Measurements from ENCODE around the gene ERGIC1. TPM values are rescaled to one million over a fixed set of nuclear protein-coding genes. Genes with fewer than 3 reads are reported as not detected.
A peak's percentile ranks its signal among the peaks of the same experiment; 100 is the strongest.

ERGIC1 gene
- total RNA-seq, 1 donor from 2014 or later = 118 TPM

DNA sequence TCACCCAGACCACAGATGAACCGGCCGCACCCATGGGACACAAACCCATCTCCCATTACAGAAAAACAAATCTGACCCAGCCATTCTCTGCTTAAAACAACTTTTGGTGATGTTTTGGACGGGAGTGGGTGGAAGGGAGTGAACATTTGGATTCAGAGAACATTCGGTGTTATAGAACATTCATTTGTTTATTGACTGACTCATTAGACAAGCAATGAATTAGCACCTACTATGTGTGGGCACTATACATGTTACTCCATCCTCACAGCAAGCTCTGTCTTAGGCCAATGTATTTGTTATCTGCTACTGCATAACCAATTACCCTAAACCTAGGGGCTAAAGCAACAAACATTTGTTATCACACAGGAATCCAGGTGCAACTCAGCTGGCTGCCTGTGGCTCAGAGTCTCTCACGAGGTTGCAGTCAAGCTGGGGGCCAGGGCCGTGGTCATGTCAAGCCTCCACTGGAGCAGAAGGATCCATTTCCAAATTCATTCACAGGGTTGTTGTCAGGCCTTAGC, 5.1 kb upstream of the ERGIC1 start:
- DNase-seq (ENCODE audit: low spot score) = no peak

DNA sequence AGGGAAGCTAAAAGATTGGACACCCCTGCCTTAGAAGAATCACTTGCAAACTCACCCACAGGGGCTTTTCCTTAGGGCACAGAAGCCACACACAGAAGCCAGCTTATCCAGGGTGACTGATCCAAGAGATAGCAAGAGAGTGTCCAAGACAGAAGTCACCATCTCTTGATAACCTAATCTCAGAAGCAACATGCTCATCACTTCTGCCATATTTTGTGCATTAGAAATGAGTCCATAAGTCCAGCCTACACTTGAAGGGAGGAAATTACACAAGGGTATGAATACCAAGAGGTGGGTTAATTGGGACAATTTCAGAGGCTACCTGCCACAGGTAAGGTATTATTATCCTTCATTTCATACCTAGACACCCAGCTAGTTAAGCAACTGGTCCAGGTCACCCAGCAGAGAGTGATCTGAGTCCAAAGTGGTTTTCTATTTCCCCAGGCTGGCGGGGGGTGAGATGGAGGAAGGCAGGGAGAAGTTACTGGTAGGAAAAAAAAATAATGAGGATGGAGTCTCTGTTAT, 3.7 kb upstream of the ERGIC1 start:
- DNase-seq (ENCODE audit: low spot score) = no peak

DNA sequence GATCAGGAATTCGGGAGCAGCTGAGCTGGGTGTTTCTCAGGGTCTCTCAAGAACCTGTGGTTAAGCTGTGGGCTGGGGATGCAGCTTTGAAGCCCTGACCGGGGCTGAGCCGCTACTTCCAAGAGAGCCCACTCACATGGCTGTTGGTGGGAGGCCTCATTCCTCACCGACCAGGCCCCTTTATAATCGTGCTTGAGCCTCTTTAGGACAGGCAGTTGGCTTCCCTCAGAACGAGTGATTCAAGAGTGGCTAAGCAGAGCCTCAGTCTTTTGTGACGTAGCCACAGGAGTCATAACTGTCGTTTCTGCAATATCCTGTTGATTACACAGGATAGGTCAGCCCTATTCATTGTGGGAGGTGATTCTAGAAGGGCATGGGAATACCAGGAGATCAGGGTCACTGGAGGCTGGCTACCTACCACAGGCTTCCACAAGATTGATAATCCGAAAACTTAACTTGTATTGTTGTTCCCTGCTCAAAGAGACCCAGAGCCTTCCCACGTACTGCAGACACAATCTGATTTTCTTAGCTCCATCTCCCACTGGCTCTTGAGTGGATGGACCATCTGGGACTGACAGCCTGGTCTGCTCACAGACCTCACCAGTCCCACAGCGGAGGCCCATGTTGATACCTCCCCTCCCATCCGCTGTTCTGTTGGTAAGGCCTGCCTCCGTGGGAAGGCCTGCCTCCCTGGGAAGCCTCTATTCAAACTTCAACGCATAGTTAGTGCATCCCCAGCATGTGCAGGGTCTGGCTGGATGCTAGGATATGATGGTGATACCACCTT, 3.0 kb upstream of the ERGIC1 start:
- DNase-seq (ENCODE audit: low spot score) = no peak

DNA sequence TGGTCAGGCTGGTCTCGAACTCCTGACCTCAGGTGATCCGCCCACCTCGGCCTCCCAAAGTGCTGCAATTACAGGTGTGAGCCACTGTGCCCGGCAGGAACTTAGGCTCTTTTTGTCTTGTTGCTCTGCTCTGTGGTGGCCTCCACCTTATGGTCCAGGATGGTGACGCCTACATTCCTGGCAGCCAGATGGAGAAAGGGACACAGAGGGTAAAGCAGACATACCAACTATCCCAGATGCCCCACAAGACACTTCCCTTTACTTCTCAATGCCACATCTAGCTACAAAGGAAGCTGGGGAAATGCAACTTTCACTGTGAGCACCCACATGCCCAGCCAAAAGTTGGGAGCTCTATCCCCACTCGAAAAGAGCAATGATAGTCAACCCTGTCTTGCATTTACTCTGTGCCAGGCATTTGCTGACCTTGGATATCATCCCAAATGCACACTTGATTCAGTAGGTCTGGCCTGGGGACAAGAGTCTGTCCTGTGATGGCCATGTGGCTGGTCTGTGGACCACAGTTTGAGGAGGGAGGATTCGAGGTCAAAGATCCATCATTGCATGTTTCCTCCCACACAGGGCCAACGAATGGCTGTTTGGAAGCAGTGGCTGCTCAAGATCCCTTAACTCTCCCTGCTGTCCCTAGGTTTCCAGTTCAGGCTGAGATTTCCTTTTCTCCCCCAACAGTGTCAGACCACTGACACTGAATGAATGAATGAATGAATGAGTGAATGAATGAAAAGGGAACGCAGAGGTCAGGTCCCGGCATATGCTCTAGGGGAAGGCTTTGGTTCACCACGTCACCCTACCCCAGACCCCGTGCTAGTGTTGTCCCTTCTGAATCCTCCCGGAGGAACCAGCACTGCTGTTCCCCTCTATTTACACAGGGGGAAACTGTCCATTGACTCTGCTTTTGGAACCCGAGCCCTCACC, 1.4 kb upstream of the ERGIC1 start:
- DNase-seq (ENCODE audit: low spot score) = no peak

DNA sequence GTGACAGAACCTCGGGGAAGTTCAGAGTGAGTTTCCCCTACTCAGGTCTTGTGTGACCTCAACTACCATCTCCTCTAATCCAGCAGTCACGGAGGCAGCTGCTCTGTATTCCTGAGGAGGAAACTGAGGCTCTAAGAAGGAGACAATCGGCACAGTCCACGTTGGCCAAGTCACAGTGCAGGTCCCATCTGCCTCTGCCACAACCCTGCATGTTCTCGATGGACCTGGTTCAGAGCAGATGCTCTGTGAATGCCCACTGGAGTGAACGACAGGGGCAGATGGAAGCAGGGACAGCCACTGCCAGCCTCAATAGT, 722 bp upstream of the ERGIC1 start:
- DNase-seq (ENCODE audit: low spot score) = no peak

DNA sequence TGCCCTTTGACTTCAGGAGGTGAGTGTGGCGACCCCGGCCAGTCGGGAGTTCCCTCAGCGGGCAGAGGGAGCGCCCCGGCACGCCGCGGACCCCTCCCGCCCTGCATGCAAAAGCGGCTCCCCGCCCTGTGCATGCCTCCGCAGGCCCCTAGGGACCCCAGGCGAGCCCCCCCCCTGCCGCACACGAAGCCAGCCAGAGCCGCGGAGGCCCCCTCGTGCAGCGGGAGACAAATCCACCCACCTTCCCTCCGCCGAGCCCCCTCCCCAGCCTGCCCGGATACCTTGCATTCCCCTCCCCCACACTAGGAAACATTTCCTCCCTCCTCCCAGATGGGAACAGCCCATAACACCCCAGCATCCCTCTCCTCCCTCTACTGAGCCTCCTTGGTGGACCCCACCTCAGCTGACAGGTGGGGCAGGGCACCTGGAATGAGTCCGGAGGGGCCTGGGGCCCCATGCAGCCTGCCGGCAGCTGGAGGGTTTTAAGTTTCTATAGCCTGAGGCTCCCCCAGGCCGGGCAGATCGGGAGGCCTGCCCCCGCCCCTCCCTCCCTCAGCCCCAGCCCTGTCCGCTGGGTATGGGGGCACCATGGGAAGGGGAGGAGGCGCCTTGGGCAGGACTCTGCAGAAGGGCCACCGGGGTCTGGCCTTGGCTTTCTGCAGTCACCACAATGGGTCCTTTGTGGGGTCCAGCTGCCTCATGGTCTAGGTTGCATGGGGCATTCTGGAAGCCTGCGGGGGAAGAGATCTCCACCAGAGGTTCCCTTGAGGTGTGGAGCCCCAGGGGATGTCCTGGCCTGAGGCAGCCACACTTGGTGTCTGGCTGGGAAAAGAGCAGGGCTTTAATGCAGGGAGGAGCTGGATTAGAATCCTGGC, 601 bp downstream of the ERGIC1 start:
- no peak for DNase-seq (ENCODE audit: low spot score)

DNA sequence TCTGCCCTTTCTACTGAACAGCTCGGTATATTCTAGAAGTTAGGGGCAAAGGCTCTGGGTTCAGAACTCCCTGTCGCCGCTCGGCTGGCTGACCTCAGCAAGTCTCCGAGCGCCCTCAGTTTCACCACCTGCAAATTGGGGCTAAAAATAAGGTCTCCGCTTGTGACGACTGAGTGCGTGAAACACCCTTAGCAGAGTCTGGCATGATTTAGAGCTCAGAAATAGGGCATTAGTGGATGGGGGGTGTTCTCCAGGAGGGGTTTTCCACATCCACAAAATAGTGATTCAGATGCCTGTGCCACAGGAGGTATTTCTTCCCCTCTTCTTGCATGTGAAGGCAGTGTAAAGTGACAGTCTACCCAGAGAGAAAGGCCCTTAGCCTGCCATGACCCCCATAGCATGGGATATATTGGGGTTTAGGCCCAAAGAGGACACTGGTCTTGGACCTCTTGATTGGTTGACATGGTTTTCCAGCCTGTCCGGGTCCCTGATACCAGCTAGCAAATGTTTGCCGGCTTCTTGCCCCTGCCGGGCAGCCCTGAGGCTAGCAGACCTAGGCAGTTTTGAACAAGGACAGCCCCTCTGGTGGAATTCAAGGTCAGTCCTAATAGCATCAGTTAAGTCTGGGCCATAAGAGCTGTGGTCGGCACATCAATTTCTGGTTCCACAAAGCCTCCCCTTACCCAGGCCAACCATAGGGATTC, 1.4 kb downstream of the ERGIC1 start:
- DNase-seq (ENCODE audit: low spot score) = no peak

DNA sequence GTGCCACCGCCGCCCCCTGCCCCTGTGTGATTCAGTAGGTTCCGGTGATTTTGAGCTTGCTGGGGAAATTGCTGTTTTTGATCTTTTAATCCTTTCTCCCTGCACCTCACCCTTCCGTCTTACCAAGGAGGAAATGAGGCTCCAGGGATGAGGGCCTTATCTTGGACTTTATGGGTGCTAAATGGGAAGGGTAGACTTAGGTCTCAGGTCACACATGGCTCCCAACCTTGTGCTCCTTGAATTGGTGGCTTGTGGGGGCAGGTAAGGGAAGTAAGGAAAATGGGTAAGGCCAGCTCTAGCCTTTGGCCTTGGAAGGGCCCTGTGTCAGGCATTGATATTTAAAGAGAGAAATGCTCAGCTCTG, 1.9 kb downstream of the ERGIC1 start:
- no peak for DNase-seq (ENCODE audit: low spot score)

DNA sequence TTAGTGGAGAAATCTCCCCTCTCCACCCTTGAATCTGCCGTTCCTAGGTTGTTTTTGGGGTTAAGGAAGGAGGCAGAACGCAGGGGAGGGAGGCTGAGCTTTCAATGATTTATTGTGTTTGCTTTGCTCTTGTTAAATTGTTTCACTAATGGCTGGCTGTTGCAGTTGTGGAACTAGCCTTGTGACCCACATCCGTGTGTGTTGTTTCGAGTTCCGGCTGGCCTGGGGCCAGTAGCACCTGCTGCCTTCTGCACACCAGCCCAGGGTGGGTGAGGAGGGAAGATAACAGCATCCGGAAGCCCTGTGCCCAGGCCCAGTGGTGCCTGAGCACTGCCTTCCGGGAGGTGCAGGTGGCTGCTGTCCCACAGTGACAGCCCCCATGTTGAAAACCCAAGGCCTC, 3.6 kb downstream of the ERGIC1 start:
- peak; percentile 85 for DNase-seq (ENCODE audit: low spot score)

DNA sequence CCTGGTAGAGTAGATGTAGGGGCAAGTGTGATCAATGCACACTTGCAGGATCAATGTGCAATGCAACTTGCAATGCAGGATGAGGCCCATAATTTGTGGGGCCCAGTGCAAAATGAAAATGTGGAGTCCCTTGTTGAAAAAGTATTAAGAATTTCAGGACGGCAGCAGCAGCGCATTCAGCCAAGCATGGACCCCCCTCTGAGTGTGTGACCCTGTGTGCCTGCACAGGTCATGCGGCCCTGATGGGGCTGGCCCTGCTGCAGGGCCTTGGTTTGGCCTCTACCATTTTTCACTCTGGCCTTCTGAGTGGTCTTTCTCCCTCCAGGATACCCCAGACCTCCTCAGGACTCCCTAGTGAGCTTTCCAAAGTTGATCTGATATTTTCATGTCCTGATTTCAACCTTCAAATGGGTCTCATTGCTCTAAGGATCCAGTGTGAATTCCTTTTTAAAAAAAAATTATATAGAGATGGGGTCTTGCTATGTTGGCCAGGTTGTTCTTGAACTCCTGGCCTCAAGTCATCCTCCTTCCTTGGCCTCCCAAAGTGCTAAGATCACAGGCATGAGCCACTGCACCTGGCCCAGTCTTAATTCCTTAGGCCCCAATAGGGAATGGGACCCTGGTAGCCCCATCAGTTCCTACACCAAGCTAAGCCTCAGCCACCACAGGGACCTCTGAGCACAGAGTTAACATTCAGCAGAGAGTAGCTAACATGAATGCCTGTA, 4.3 kb downstream of the ERGIC1 start:
- no peak for DNase-seq (ENCODE audit: low spot score)

DNA sequence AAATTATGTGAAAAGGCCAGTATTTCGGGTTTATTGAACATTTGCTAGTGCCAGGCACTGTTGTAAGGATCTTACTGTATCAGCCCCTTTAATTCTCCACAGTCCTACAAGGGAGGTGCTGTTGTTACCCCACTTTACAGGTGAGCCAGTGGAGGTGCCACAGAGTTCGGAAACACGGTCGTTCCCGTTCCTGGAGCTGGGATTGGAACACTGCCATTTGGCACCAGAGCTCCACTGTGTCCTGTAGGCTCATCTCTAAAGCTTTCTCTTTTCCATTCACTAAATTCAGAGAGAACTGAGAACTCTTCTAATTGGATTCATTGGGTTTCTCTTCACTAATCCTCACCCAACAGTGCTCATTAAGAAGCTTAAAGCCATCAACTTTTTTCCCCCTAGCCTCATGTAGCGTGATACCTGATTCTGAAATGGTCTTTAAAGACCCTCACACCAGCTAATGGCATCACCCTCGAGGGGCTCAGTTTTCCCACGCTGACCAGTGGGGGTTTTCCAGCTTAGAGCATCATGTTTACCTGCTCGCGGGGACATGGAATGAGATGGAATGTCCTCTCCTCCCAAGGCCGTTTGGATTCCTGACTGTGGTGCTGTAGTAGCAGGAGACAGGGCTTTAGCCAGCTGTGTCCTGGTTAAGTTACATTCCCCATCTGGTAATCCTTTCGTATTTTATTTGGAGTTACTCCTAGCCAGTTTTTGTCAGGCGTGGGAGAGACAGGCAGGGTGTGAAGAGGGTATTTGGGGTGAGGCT, 5.8 kb downstream of the ERGIC1 start:
- DNase-seq (ENCODE audit: low spot score) = no peak

DNA sequence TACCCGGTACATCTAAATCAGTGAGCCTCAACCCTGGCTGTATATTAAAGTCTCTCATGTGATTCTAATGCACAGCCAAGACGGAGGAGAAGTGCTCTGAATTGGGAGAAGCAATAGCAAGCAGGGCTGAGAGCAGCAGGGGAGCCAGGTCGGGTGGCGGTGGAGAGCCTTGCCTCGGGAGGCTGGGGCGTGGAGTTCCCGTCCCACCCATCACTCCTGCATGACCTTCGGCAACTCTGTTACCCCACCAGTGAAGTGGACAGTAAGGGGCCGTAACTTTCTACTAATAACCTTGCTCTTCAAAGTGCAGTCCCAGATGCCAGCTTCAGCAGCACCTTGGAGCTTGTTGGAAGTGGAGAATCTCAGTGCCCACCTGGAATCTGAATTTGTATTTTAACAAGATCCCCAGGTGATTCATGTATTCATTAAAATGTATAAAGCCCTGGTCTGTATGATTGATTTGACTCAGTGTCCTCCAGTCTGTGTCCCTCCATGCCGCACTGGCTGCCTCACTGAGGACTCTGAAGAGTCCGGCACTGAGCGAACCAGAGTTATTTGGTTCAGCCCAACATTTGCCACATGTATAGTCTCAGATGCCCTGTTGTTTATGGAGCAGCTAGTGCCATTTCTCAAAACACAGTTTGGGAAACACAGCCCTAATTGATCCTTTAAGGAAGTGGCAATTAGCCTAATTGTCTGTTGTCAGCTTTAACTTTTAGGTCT, 6.5 kb downstream of the ERGIC1 start:
- DNase-seq (ENCODE audit: low spot score) = no peak

DNA sequence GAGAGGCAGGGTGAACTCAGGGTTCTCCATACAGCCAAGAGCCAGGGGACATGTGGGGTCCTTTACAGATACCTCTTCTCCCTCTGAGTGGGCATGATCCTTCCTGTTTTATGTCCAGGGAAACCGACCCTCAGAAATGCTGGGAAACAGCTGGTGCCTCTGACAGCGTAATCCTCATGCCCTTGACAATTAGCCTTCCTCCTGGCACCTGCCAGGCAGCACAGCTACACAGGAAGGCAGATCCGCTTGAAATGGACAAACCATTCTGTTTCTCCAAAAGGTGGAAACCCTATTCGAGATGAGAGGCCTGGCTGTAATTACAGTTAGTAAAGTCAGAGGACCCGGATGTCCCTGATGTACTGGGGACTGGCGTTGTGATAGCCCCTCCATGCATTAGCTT, 7.2 kb downstream of the ERGIC1 start:
- DNase-seq (ENCODE audit: low spot score) = no peak

DNA sequence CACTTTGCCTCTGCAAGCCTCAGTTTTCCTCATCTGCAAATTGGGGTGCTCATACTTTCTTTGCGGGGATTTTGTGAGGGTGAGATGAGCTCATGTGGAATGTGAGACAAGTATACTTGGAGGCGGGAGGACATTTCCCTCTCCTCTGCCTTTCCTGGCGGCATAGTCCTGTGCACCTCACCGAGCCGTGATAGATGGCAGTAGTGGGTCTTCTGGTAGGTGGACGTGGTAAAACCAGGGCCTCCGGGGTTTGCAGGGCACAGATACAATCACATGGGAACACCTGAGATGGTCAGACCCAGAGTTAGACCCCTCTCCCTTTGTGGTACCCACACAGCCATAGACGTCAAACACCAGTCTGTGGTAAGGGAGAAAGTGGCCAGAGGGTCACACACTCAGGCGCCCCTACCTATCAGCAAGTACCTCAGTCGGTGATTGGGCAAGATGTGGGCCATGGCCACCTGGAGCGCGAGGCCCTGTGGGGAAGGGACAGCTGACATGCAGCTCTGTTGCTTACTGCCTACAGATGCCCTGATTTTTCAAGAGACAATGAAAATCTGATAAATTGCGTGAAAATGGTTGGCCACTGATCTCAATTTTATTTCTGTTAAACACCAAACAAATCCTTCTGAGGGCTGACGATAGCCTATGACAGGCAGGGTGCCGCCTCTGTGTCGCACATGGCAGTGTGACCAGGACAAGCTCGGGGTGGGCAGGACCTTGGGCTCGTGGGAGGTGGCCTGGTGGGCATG, 9.9 kb downstream of the ERGIC1 start:
- no peak for DNase-seq (ENCODE audit: low spot score)

DNA sequence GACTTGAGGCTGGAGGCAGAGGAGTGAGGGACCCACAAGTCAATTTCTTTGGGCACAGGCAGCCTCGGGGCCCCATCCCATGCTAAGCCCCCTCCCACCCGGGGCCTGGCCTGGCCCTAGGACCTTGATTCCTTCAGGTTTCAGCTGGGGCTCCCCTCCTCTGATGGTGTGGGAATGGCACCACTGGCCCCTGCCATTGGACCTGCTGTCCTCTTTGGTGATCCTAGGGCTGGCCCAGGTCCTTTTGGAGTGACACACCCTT, 10.5 kb downstream of the ERGIC1 start:
- no peak for DNase-seq (ENCODE audit: low spot score)

DNA sequence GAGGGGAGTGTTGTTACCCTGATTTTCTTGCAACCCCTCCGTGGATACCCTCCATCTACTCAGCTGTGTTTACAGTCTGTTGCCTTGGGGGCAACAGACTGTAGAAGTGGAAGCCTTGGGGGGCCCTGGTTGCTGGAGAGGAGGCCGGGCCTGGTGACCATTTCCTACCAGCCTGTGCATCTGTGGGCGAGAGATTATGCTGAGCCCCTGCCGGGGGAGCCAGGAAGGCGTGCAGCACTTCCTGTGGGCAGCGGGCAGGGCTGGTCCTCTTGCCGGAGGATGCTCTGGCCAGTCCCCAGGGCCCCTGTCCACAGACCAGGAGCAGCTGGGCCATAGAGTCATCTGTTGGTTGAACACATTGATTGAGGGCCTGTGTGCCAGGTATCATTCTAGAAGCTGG, 11.1 kb downstream of the ERGIC1 start:
- DNase-seq (ENCODE audit: low spot score) = no peak

DNA sequence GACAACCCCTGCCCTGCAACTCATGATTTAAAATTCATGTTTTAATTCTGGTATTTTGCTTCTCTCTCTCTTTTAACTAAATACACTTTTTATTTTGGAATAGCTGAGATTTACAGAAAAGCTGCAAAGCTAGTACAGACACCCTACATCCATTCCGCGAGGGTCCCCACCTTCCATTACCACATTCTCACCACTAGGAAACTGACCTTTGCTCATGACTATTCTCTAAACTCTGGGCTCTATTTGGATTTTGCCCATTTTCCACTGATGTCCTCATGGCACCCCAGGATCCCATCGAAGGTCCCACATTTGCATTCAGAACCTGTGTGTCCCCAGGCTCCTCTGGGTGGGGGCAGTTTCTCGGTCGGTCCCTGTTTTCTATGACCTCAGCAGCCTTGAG, 11.5 kb downstream of the ERGIC1 start:
- DNase-seq (ENCODE audit: low spot score) = no peak

DNA sequence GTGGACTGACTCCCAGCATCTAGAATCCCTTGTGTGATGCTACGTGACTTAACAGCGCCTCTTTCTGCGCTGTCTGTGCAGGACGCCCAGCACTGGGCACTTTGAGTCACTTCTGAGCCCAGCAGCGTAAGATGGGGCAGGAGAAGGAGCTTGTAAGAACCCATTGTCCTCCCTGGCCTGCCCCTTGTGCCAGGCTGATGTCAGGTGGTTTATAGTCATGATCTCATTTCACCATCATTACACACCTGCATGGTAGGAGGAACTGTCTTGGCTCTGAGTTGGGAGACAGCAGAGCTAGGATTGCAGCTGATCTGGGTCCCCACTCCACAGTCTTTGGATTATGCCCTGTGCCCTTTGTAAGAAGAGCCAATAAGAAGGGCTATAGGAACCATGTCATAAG, 12.2 kb downstream of the ERGIC1 start:
- no peak for DNase-seq (ENCODE audit: low spot score)

DNA sequence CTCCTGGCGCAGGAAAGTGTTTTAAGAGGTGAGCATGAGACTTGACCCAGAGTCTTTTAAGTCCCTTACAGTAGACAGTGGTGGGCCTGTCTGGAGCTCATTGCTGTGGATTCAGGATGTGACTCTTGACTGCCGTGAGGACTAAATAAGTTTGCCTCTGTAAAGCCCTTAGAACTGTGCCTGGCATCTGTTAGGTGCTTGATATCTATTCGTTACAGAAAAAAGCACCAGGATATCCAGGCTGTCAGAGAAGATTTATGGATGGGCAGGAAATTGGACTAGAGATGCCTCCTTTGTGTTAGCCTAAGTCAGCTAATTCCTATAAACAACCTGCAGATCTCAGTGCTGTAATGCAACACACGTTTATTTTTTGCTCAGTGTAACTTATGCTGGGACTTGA, 12.6 kb downstream of the ERGIC1 start:
- no peak for DNase-seq (ENCODE audit: low spot score)

Measured in mucosa of gallbladder (tissue), 1 donor.